Nephron (organoid): ENCODE results near the gene ZBTB20.

ENCODE experiments used
- H3K27ac Mint-ChIP-seq, 3 experiments: 2 replicates each; pipeline ENCODE4 v1.8.0; 2020; ENCODE audit warnings: mixed read lengths in 3 of 3, mild to moderate bottlenecking in 2 of 3, moderate library complexity in 1 of 3
- H3K27me3 Mint-ChIP-seq: 2 replicates; pipeline ENCODE4 v1.8.0; 2021; ENCODE audit warnings: low read depth, mild to moderate bottlenecking, moderate library complexity, mixed read lengths
- H3K36me3 Mint-ChIP-seq: 2 replicates; pipeline ENCODE4 v1.8.0; 2020; ENCODE audit warnings: low read depth, mixed read lengths
- H3K4me1 Mint-ChIP-seq: 2 replicates; pipeline ENCODE4 v1.8.0; 2020; ENCODE audit warnings: mixed read lengths
- H3K4me3 Mint-ChIP-seq, 3 experiments: 2 replicates each; pipeline ENCODE4 v1.8.0; 2020; ENCODE audit warnings: mild to moderate bottlenecking in 3 of 3, mixed read lengths in 3 of 3, moderate library complexity in 2 of 3
- H3K9me3 Mint-ChIP-seq: 2 replicates; pipeline ENCODE4 v1.8.0; 2020; ENCODE audit warnings: mixed read lengths
- CTCF ChIP-seq, 3 experiments: fragments of 200-600 bp; sonication (generic); IDR thresholded peaks; one replicate each; pipeline ENCODE4 v1.5.0; 2021; ENCODE audit warnings: antibody characterized with exemption in 3 of 3; ENCODE audit not compliant: unreplicated experiment in 3 of 3

The ZBTB20 gene

GRCh38 chr3:114314282-114314681 lies 832.8 kb downstream of the ZBTB20 start:
- H3K4me1 Mint-ChIP-seq, result no peaks in the 10 kb centered on the region
- no peak overlapping the region for H3K4me3 Mint-ChIP-seq
- H3K27me3 Mint-ChIP-seq, result no peaks in the 10 kb centered on the region
- no peaks in the 10 kb centered on the region for H3K9me3 Mint-ChIP-seq
- no peak for TF ChIP-seq CTCF (IDR thresholded peaks at IDR 0.05; ENCODE audit: unreplicated experiment in 3 of 3)
- no peaks in the 10 kb centered on the region for H3K36me3 Mint-ChIP-seq
- H3K27ac Mint-ChIP-seq, result no peak overlapping the region

- no peaks in the 10 kb centered on the region for H3K27me3 Mint-ChIP-seq
- no peak overlapping the region for H3K27ac Mint-ChIP-seq
- no peaks in the 10 kb centered on the region for H3K4me1 Mint-ChIP-seq
- H3K36me3 Mint-ChIP-seq, result no peaks in the 10 kb centered on the region
- no peak overlapping the region for H3K4me3 Mint-ChIP-seq
- TF ChIP-seq CTCF (IDR thresholded peaks at IDR 0.05; ENCODE audit: unreplicated experiment in 3 of 3), result no peak
- no peaks in the 10 kb centered on the region for H3K9me3 Mint-ChIP-seq
Observed at GRCh38 chr3:114313426-114313825, 833.7 kb downstream of the ZBTB20 start.

- no peaks in the 10 kb centered on the region for H3K27me3 Mint-ChIP-seq
- H3K27ac Mint-ChIP-seq, result no peak overlapping the region
- TF ChIP-seq CTCF (IDR thresholded peaks at IDR 0.05; ENCODE audit: unreplicated experiment in 3 of 3), result no peak
- no peaks in the 10 kb centered on the region for H3K36me3 Mint-ChIP-seq
- H3K4me3 Mint-ChIP-seq, result no peak overlapping the region
- H3K9me3 Mint-ChIP-seq, result no peaks in the 10 kb centered on the region
- no peaks in the 10 kb centered on the region for H3K4me1 Mint-ChIP-seq
Observed at GRCh38 chr3:114310695-114311094, 836.4 kb downstream of the ZBTB20 start.

GRCh38 chr3:114308830-114309229 lies 838.3 kb downstream of the ZBTB20 start:
- Mint-ChIP-seq H3K4me1 (no peaks in the 10 kb centered on the region), H3K4me3 (no peak overlapping the region), H3K27me3 (peaks cover 6% of the 10 kb centered on the region), H3K9me3 (no peaks in the 10 kb centered on the region), H3K27ac (no peak overlapping the region), H3K36me3 (no peaks in the 10 kb centered on the region)
- no peak for TF ChIP-seq CTCF (IDR thresholded peaks at IDR 0.05; ENCODE audit: unreplicated experiment in 3 of 3)

GRCh38 chr3:114308377-114308776 lies 838.7 kb downstream of the ZBTB20 start:
- Mint-ChIP-seq H3K4me1 (no peaks in the 10 kb centered on the region), H3K27ac (no peak overlapping the region), H3K4me3 (no peak overlapping the region), H3K27me3 (peaks cover 6% of the 10 kb centered on the region), H3K9me3 (no peaks in the 10 kb centered on the region), H3K36me3 (no peaks in the 10 kb centered on the region)
- no peak for TF ChIP-seq CTCF (IDR thresholded peaks at IDR 0.05; ENCODE audit: unreplicated experiment in 3 of 3)

- Mint-ChIP-seq H3K4me3 (no peak overlapping the region), H3K27me3 (peaks cover 6% of the 10 kb centered on the region), H3K9me3 (no peaks in the 10 kb centered on the region), H3K27ac (no peak overlapping the region), H3K4me1 (no peaks in the 10 kb centered on the region), H3K36me3 (no peaks in the 10 kb centered on the region)
- TF ChIP-seq CTCF (IDR thresholded peaks at IDR 0.05; ENCODE audit: unreplicated experiment in 3 of 3), result no peak
Observed at GRCh38 chr3:114307832-114308231, 839.3 kb downstream of the ZBTB20 start.
